ENCODE measurements around the gene KCTD20. TPM values are rescaled to one million over a fixed set of nuclear protein-coding genes. Genes with fewer than 3 reads are reported as not detected.

The KCTD20 gene
- total and polyA plus RNA-seq, 9 of the 15 experiments (the other 6 are each of a cell fraction or from before 2014, with no cell fraction given), result 28.9 to 160 (median 70.6) TPM

GRCh38 chr6:36479256-36479655 is 36.5 kb downstream of the KCTD20 start:
- ChIA-PET CTCF (ENCODE audit: low intra/inter-chr PET ratio) (no interaction called here), POLR2A (interaction anchor here (0.7 to 3.1 kb wide), 6 partner anchors 9 to 116 kb away, joined by 3 to 19 read pairs (median 9); no protein-coding TSS in a partner anchor)
- Histone ChIP-seq H3K9me1 (ENCODE audit: control insufficient read depth, insufficient read depth, low read length) (no peaks in the 10 kb centered on the region), H3K9ac (ENCODE audit: insufficient read depth in 1 of 2, low read depth in 2 of 2, low read length in 2 of 2) (no peak overlapping the region), H2AFZ (ENCODE audit: low read depth, low read length) (no peak overlapping the region), H3K4me3 (no peak overlapping the region), H3K4me2 (ENCODE audit: insufficient read depth, low read length) (no peak overlapping the region), H3K79me2 (ENCODE audit: control insufficient read depth, insufficient read depth, low read length) (0 out of 3 replicates have a peak, but pooled peaks cover 4% of the 10 kb centered on the region), H4K20me1 (replicated peaks; ENCODE audit: control insufficient read depth, insufficient read depth, low read length) (peaks cover 16% of the 10 kb centered on the region), H3K9me3 (replicated peaks; ENCODE audit: control insufficient read depth, insufficient read depth, low read depth, low read length) (no peaks in the 10 kb centered on the region), H3K27ac (ENCODE audit: extremely low read depth, low read depth, low read length) (no peak overlapping the region), H3K4me1 (replicated peaks in 1 of 2; ENCODE audit: control insufficient read depth in 2 of 2, insufficient read depth in 2 of 2, low read length in 2 of 2) (peaks cover 12 to 15% of the 10 kb centered on the region in 2 experiments), H3K36me3 (ENCODE audit: control insufficient read depth, insufficient read depth, low read length) (peaks cover 65% of the 10 kb centered on the region), H3K27me3 (ENCODE audit: control insufficient read depth in 2 of 2, insufficient read depth in 2 of 2, low read length in 2 of 2) (no peaks in the 10 kb centered on the region)
- FAIRE-seq (no peak), ATAC-seq (no peak), DNase-seq (ENCODE audit: extremely low read depth in 1 of 4, low spot score in 3 of 4) (no peak)
- BruUV-seq (replicated peaks), result no TSS peak
- intact Hi-C loops (cut with micrococcal nuclease) (loop anchor here (5.0 kb wide), 1 partner anchor 37 kb away; the partner anchor contains the start of genes KCTD20 and PXT1), in situ Hi-C loops (cut with MboI) (no loop called here)
- WGBS (ENCODE audit: insufficient coverage, low coverage, missing lambda C conversion rate), result 85% methylated on average over 1 of the region's 1 CpG
- TF ChIP-seq ZBTB8A (IDR thresholded peaks at IDR 0.05; ENCODE audit: partially characterized antibody), result no peak
- no peak for TF ChIP-seq ZNF592 (IDR thresholded peaks at IDR 0.05)
- TF ChIP-seq ILK (tag; IDR thresholded peaks at IDR 0.05; ENCODE audit: borderline replicate concordance, low read depth), result no peak
- TF ChIP-seq, protein P1, sequence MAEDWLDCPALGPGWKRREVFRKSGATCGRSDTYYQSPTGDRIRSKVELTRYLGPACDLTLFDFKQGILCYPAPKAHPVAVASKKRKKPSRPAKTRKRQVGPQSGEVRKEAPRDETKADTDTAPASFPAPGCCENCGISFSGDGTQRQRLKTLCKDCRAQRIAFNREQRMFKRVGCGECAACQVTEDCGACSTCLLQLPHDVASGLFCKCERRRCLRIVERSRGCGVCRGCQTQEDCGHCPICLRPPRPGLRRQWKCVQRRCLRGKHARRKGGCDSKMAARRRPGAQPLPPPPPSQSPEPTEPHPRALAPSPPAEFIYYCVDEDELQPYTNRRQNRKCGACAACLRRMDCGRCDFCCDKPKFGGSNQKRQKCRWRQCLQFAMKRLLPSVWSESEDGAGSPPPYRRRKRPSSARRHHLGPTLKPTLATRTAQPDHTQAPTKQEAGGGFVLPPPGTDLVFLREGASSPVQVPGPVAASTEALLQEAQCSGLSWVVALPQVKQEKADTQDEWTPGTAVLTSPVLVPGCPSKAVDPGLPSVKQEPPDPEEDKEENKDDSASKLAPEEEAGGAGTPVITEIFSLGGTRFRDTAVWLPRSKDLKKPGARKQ (CRISPR knock-in tag; IDR thresholded peaks at IDR 0.05), result no peak
- no peak for TF ChIP-seq AFF4 (CRISPR knock-in tag; IDR thresholded peaks at IDR 0.05)
- TF ChIP-seq WHSC1 (IDR thresholded peaks at IDR 0.05; ENCODE audit: low read length), result no peak
